Fibroblast of skin of left biceps (primary cell): ENCODE data around the gene MTUS2.
A peak's percentile ranks its signal among the peaks of the same experiment; 100 is the strongest.

Source experiments
- DNase-seq, 2 experiments: peaks; one replicate each; pipeline ENCODE4 v3.0.0-alpha.2; 2013; ENCODE audit warnings: low read depth in 2 of 2

MTUS2 gene

GRCh38 chr13:28820099-28821051 is at the start of gene MTUS2:
Gene MTUS2, plus strand, starts transcription at chr13:28820339.
- DNase-seq: no peak

GRCh38 chr13:28778308-28779215 is 41.6 kb upstream of the MTUS2 start:
- no peak for DNase-seq

DNA sequence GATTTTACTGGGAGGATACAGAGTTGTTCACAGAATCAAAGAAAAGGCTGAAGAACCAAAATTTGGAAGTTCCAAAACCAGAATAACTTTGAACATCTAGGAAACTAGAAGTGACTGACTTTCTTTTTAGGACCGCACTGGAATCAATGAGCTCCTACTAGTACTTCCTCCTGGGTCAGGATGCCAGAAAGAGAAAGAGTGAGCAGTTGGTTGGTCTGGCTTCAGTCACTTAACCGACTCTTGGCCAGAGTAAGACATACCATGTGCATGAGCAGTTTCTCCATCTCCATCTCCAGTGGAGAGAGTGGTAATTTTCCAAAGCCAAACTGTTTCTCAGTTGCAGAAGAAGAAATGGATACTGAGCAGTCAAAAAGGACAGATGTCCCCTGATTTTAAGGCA is 27.1 kb upstream of the MTUS2 start:
- peak; percentile 39 for DNase-seq

DNA sequence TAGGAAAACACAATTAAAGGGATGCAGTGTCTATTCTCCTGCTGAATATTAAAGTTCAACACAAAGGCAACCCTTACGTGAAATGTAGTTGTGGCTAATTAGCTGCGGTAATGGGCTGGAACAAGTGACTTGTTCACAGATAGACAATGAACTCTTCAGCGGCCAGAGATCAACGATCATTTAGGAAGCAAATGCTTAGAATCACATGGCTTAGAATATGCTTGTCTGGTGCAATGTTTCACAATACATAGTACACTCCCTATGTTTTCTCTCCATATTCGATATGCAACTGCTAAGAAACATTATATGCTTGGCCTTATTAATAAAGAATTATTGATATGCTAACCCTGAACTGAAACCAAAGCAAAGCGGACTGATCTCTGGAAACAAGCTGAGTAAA is 25.7 kb upstream of the MTUS2 start:
- no peak for DNase-seq

DNA sequence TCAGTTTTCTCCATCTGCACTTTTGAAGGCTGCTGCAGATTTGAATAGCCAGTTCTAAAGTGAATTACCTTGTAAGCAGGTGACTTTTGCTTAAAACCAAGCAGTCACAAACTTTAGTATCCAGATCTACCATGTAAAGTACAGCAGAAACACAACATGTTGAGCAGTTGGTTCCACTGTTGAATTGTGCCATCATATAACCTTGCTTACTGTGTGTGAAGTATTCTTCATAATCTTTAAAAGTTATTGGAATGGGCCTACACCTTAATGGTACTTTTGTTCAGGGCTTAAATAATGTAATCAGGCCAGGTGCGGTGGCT is 23.2 kb upstream of the MTUS2 start:
- no peak for DNase-seq

- DNase-seq: no peak
Observed at GRCh38 chr13:28805193-28805819, 14.8 kb upstream of the MTUS2 start.

- DNase-seq: no peak
Observed at GRCh38 chr13:28817204-28817603, 2.9 kb upstream of the MTUS2 start.

DNA sequence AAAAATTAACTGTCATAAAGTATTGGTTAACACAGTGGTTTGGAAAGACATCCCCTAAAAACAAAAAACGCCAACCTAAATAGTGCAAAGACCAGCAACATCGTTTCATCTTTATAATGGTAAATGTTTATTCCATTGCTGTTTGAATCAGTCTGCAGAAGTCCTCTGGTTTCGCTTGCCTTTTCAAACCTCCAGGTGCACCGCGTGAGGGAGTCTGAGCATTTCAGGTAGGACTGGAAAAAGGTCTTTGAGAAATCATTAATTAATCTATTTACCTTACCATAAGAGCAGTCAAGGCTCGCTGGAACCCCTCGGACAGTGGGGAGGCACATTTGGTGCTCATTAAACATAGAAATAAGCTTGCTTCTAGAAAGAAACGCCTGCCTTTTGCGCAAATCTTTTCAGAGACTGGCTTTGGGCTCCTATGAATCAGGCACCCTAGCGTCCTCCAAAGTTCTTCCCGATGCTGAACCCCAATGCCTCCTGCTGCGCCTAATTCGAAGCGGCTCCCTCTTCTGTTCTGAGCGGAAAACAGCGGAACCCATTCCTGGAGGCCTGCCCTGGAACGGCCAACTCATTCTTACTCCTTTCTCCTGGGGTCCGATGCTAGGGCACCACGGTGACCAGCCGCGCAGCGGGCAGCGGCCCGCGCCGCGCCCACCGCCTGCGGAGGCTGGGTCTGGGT is 951 bp upstream of the MTUS2 start:
- no peak for DNase-seq

- no peak for DNase-seq
Observed at GRCh38 chr13:28819735-28820098, 422 bp upstream of the MTUS2 start.

- DNase-seq: no peak
Observed at GRCh38 chr13:28822151-28822550, 2.0 kb downstream of the MTUS2 start.

GRCh38 chr13:28822801-28823200 is 2.7 kb downstream of the MTUS2 start:
- no peak for DNase-seq

DNA sequence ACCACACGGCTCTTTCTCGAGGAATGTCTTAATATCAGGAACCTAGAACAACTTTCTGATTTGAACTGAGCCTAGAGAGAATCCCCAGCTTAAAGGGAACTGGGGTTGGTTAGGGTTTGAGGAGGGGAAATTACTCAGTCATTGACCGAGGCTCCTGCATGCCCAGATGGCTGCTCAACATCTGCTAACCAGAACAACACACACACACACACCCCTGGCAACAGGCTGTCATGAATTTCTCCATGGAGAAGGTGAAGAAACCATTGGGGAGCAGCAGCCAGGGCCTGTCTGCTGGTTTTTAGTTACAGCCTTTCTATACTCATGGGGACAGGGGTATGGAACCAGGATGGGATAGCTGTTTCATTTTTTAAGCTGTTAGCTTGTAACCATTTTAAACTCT is 5.2 kb downstream of the MTUS2 start:
- no peak for DNase-seq

DNA sequence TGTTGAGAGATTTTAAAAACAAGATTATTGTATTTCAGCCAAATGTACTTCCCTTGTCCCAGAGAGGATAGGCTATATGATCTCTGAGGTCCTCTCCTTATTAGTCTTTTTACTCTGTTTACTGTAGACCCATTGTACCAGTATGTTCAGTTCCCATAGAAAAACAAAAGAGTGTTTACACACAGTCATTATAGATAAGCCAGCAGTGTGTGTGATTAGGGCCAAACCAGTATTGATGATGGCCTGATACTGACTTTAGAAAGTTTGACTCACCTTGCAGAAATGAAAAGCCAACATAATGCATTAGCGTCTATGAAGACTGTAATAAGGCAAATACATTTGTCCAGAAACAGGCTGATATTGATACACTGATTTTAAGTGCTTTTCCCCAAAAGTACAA is 6.2 kb downstream of the MTUS2 start:
- no peak for DNase-seq

DNA sequence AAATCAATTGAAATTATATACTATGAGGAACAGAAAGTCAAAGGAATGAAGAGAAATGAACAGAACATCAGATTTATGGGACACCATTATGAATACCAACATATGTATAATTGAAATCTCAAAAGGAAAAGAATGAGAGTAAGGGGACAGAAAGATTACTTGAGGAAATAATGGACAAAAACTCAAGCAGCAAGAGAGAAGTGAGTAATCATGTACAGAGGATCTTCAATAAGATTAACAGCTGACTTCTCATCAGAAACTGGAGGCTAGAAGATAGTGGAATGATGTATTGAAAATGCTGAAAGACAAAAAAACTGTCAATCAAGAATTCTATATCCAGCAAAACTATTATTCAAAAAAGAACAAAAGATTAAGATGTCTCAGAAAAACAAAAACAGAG is 10.4 kb downstream of the MTUS2 start:
- DNase-seq: no peak

GRCh38 chr13:28831117-28831516 is 11.0 kb downstream of the MTUS2 start:
- no peak for DNase-seq

DNA sequence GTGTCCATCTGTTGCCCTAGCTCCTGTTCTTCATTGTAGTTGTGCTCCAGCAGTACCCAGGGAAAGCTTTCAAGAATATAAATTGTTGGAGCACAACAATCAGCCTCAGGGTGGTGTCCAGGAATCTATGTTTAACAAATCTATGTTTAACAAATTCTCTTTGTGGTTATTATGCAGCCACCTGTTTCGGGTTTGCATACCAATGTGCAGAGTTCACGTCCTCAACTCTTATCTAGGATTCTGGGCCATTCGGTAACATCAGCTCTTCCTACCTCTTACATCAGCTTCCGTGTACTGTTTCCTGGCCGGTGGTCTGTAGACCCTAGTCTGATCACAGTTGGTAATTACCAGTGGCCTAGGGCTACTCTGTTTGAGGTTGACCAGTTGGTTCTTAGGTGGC is 17.0 kb downstream of the MTUS2 start:
- DNase-seq: no peak

GRCh38 chr13:28843639-28844038 is 23.5 kb downstream of the MTUS2 start:
- no peak for DNase-seq

- no peak for DNase-seq
Observed at GRCh38 chr13:28849441-28849840, 29.3 kb downstream of the MTUS2 start.

DNA sequence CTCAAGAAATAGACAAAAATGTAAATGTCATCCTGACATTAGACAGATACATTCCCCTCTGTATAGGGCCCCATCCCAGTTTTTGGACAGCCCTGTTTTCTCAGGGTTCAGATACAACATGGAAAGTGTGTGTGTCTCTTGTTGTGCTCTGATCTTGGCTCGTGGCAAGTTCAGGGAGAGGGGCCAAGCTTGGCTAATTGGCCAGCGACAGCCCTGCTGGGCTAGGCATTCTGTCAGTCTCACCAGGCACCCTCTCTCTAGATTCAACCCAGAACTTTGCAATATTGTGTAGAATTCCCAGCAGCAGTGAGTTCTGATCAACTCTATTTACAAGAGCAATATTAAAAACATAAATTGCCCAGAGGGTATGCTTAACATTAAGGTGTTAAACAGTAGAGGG is 30.1 kb downstream of the MTUS2 start:
- DNase-seq: no peak

GRCh38 chr13:28851422-28851821 is 31.3 kb downstream of the MTUS2 start:
- DNase-seq: no peak

GRCh38 chr13:28854657-28855056 is 34.5 kb downstream of the MTUS2 start:
- DNase-seq: no peak

DNA sequence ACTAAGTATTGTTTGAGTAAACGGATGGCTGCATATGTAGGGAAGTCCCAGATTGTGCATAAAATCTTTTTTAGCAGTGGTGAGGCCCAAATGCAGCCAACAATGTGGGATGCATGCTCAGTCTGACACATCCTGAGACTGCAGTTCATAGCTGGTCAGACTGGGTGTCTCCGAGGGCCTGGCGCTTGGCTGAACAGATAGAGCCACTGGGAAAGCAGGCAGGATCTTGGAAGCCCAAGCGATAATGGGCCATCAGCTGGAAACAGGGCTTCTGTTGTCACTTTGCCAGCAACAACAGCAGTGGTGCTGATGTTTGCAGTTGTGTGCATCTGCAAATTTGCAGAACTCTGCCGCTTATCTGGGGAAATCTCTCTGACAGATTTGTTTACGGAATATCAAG is 36.1 kb downstream of the MTUS2 start:
- no peak for DNase-seq
